CD4-positive, alpha-beta T cell treated with Interleukin-17A for 1 hour (primary cell): ENCODE results near the gene COL27A1.

ENCODE experiments used
- DNase-seq: peaks from one replicate; pipeline ENCODE4 v3.0.0-alpha.2; 2020

COL27A1 gene

DNA sequence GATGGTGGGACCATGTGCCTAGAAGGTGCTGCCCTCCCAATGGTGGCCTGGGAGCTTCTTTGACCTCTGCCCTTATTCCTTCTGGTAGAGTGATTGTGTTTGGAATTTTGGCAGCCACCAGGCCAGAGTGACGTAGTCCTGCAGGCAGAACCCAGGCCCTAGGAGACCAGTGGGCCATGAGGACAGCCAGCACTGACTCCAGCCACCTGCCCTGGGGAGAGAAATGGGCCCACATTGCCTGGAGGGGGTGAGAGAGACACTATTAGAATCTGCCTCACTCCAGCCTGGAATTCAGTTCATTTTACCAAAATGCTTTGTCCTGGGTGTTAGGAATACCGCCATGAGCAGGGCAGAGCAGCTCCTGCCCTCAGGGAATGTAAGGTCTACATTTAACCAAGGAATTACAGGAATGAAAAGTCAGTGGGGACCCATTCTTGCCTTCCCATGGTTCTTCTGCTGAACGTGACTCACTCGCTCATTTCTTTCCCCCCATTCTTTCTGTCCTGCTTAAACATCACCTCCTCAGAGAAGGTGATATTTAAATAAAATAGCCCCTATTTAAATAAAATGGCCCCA is 5.5 kb upstream of the COL27A1 start:
- DNase-seq = no peak

GRCh38 chr9:114150608-114151007 is 4.7 kb upstream of the COL27A1 start:
- DNase-seq = no peak

DNA sequence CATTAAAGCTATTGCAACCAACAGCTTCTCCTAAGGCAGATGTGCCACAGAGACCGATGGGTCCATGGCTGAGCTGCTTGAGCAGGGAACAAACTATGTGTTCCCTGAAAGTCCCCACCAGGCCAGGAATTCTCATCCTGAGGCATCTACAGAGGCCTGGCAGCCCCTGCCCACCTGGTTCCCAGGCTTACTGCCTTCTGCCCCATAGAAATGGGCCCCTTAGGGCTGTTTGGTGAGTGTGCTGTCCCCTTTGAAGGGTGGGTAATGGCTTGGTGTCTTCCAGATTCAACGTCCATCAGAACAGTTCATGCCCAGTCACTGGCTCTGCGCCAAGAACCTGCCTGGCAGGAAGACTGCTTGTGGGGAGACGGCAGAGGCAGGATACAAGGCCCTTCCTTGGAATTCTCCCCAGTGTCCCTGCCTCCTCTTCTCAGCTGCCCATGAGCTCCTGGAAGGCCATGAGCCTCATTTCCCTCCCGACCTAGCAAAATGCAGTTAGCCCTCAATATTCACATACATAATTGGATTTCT is 3.8 kb upstream of the COL27A1 start:
- DNase-seq = no peak

- no peak for DNase-seq
Measured at GRCh38 chr9:114153761-114154599, 1.4 kb upstream of the COL27A1 start.

DNA sequence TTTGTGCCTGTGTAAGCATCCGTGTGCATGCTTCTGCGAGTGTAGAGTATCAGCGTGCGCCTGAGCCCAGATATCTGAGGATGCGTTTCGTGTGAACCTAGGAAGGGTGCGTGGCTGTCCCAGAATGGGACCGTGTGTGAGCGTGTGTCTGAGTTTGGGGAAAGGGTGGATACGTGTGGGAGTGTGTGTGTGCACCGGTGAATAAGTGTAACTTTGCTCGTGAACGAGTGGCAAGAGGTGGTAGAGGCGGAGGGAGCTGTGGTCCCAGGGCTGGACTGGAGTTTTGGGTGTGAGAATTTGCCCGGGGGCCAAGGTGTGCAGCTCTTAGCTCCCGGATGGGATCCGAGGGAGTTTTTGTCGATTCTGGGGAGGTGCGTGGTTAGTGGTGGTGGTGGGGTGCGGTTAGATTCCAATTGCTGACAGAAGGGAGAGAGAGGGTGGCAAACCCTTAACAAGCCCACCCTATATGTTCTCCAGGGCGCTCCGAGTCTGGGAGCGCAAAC is 686 bp upstream of the COL27A1 start:
- no peak for DNase-seq

- DNase-seq = peak; percentile 18
Measured at GRCh38 chr9:114155995-114156656, 789 bp downstream of the COL27A1 start.

GRCh38 chr9:114156657-114157421 is 1.5 kb downstream of the COL27A1 start:
- DNase-seq = no peak

GRCh38 chr9:114157516-114158176 is 2.3 kb downstream of the COL27A1 start:
- no peak for DNase-seq

- no peak for DNase-seq
Measured at GRCh38 chr9:114158482-114159130, 3.3 kb downstream of the COL27A1 start.

DNA sequence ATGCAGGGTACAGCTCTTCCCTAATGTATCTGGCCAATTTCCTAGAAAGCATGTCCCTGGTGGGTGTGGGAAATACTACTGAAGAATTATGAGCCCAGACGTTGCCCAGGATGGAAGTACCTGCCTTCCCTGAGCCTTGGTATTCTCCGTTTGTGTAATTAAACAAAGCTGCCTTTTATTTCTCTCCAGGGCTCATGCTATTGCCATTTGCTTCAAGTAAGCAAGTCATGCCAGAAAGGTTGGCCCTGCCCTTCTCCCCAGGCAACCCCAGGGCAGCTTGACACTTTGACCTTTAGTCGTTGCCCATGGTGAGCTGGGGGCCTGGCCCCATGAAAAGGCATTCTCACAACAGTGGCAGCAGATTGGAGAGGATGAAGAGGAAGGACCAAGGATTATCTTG is 4.4 kb downstream of the COL27A1 start:
- no peak for DNase-seq

- no peak for DNase-seq
Measured at GRCh38 chr9:114161513-114161912, 6.2 kb downstream of the COL27A1 start.

GRCh38 chr9:114163517-114163951 is 8.2 kb downstream of the COL27A1 start:
- DNase-seq = no peak

GRCh38 chr9:114164191-114164794 is 9.0 kb downstream of the COL27A1 start:
- DNase-seq = no peak

- DNase-seq = no peak
Measured at GRCh38 chr9:114165407-114166102, 10.2 kb downstream of the COL27A1 start.

GRCh38 chr9:114166103-114166470 is 10.8 kb downstream of the COL27A1 start:
- no peak for DNase-seq

DNA sequence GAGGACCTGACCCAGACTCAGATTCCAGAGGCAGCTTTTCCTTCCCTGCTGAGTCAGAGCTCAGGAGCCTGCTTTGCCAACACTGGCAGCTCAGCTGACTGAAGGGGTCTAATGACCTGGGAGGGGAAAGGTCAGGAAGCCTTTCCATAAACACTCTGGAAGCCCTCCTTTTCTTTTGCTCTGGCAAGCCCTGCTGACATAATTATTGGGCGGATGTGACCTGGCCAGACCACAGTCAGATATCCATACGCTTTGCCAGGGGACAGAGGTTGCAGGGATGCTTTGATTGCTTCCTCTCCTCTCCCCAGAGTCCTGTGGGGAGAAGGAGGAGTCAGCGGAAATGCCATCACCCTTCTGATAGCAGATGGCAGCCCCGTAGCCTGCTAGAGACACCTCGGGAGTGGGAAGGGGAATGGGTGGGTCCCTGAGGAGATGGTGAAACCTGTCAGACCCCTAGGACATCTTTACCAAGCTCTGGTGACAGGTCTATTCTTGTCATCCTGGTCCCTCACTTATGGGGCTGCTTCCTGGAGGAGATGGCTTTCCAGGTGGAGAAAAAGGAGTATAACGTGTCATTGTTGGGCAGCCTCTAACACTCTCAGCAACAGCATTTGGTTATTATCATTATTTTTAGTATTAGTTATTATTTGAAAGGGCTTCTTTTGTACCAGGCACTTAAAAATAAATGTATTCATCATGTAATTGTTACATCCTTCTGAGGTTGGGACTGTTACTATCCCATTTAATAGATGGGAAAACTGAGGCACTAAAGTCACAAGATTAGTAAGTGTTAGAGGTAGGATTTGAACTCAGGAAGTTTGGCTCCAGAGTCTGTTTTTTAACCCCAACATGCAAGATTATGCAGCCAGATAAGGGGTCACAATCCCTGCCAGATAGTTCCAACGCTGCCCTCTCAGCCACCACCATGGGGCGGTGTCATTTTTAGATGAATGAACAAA is 11.6 kb downstream of the COL27A1 start:
- DNase-seq = no peak

GRCh38 chr9:114167591-114168091 is 12.3 kb downstream of the COL27A1 start:
- DNase-seq = no peak

DNA sequence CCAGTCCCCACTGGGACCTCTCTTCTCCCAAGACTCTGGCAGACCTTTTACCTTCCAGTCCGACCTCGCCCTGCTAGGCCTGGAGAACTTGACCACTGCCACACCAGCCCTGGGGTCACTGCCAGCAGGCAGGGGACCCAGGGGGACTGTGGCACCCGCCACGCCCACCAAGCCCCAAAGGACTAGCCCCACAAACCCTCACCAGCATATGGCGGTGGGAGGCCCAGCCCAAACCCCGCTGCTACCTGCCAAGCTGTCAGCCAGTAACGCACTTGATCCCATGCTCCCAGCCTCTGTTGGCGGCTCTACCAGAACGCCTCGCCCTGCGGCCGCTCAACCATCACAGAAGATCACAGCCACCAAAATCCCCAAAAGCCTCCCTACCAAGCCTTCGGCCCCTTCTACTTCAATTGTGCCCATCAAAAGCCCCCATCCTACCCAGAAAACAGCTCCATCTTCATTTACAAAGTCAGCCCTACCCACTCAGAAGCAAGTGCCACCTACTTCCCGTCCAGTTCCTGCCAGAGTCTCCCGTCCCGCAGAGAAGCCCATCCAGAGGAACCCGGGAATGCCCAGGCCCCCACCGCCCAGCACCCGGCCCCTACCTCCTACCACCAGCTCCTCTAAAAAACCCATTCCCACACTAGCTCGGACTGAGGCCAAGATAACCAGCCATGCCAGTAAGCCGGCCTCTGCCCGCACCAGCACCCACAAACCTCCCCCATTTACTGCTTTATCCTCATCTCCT is 13.1 kb downstream of the COL27A1 start:
- DNase-seq = no peak
